ENCODE measurements around the gene RCN2.

Gene RCN2

GRCh38 chr15:76982356-76982755 lies 50.8 kb downstream of the RCN2 start:
- Histone ChIP-seq H3K27ac (no peak overlapping the region), H3K4me3 (no peak overlapping the region)
- no peak for TF ChIP-seq CTCF (IDR thresholded peaks at IDR 0.05)
- no peak for DNase-seq (ENCODE audit: low spot score)

- H3K27ac ChIP-seq: no peak overlapping the region
- DNase-seq (ENCODE audit: low spot score): no peak
- no peak overlapping the region for H3K4me3 ChIP-seq
- TF ChIP-seq CTCF (IDR thresholded peaks at IDR 0.05): no peak
Observed at GRCh38 chr15:76982756-76983155, 51.2 kb downstream of the RCN2 start.

GRCh38 chr15:76983590-76984375 lies 52.2 kb downstream of the RCN2 start:
- H3K4me3 ChIP-seq: no peak overlapping the region
- TF ChIP-seq CTCF (IDR thresholded peaks at IDR 0.05): no peak
- H3K27ac ChIP-seq: peak overlapping the region in 1 of 2 donors; percentile 54
- peak; percentile 35 for DNase-seq (ENCODE audit: low spot score)

- Histone ChIP-seq H3K27ac (no peak overlapping the region), H3K4me3 (no peak overlapping the region)
- DNase-seq (ENCODE audit: low spot score): peak; percentile 38
- no peak for TF ChIP-seq CTCF (IDR thresholded peaks at IDR 0.05)
Observed at GRCh38 chr15:76986743-76987142, 55.2 kb downstream of the RCN2 start.

GRCh38 chr15:76987276-76987675 lies 55.7 kb downstream of the RCN2 start:
- no peak for TF ChIP-seq CTCF (IDR thresholded peaks at IDR 0.05)
- H3K27ac ChIP-seq: no peak overlapping the region
- DNase-seq (ENCODE audit: low spot score): peak; percentile 24
- no peak overlapping the region for H3K4me3 ChIP-seq

GRCh38 chr15:76987896-76988860 lies 56.6 kb downstream of the RCN2 start:
- no peak for TF ChIP-seq CTCF (IDR thresholded peaks at IDR 0.05)
- DNase-seq (ENCODE audit: low spot score): peak; percentile 11

More at GRCh38 chr15:76987896-76988860, 56.6 kb downstream of the RCN2 start:
- Histone ChIP-seq H3K27ac (peak overlapping the region in 1 of 2 donors; percentile 77), H3K4me3 (no peak overlapping the region)
